H9 (cell line): ENCODE measurements around the gene DOCK2. TPM values are rescaled to one million over a fixed set of nuclear protein-coding genes. Genes with fewer than 3 reads are reported as not detected.
"Not testable (repeated sequence)": the region's sequence is repeated elsewhere in the genome, so short reads cannot be mapped to it uniquely, and the experiment has no call there.

Source experiments
- DNase-seq: peaks from one replicate; pipeline ENCODE4 v3.0.0-alpha.2; 2017
- H2AFZ ChIP-seq: one replicate; pipeline ENCODE4 v1.6.1; 2013; ENCODE audit warnings: mild to moderate bottlenecking, low read length, control low read depth, moderate library complexity
- H2AK5ac ChIP-seq: 2 replicates; pipeline ENCODE4 v1.6.1; 2013; ENCODE audit warnings: low read length, control low read depth, mixed read lengths; ENCODE audit not compliant: insufficient read length
- H2BK120ac ChIP-seq: one replicate; pipeline ENCODE4 v1.6.1; 2013; ENCODE audit warnings: low read depth, mild to moderate bottlenecking, low read length, control low read depth, inconsistent platforms; ENCODE audit not compliant: poor library complexity, severe bottlenecking
- H2BK12ac ChIP-seq: 2 replicates; pipeline ENCODE4 v1.6.1; 2013; ENCODE audit warnings: low read length, control low read depth, mixed read lengths, low read depth; ENCODE audit not compliant: insufficient read length
- H2BK15ac ChIP-seq: 2 replicates; pipeline ENCODE4 v1.6.1; 2013; ENCODE audit warnings: low read depth, low read length, control low read depth
- H2BK20ac ChIP-seq: one replicate; pipeline ENCODE4 v1.6.1; 2013; ENCODE audit warnings: low read depth, mild to moderate bottlenecking, low read length, control low read depth, inconsistent platforms; ENCODE audit not compliant: poor library complexity, severe bottlenecking
- H2BK5ac ChIP-seq: 2 replicates; pipeline ENCODE4 v1.6.1; 2013; ENCODE audit warnings: low read length, control low read depth, mixed read lengths; ENCODE audit not compliant: insufficient read length
- H3K14ac ChIP-seq: 2 replicates; pipeline ENCODE4 v1.6.1; 2013; ENCODE audit warnings: low read length, control low read depth; ENCODE audit not compliant: insufficient read depth
- H3K18ac ChIP-seq: 2 replicates; pipeline ENCODE4 v1.6.1; 2013; ENCODE audit warnings: low read depth, mild to moderate bottlenecking, mixed read lengths, low read length, control low read depth; ENCODE audit not compliant: insufficient read length
- H3K23ac ChIP-seq: 2 replicates; pipeline ENCODE4 v1.6.1; 2013; ENCODE audit warnings: low read length, control low read depth, mixed read lengths, low read depth; ENCODE audit not compliant: insufficient read length
- H3K23me2 ChIP-seq: 2 replicates; pipeline ENCODE4 v1.6.1; 2013; ENCODE audit warnings: low read depth, mild to moderate bottlenecking, mixed read lengths, low read length, control low read depth; ENCODE audit not compliant: insufficient read length, poor library complexity, severe bottlenecking
- H3K27ac ChIP-seq: 2 replicates; pipeline ENCODE4 v1.5.1; 2013; ENCODE audit warnings: low read length, control low read depth, mixed read lengths, low read depth; ENCODE audit not compliant: insufficient read length
- H3K27me3 ChIP-seq: 2 replicates; pipeline ENCODE4 v1.6.1; 2013; ENCODE audit warnings: low read length, control low read depth, inconsistent platforms; ENCODE audit not compliant: insufficient read depth
- H3K4ac ChIP-seq: 2 replicates; pipeline ENCODE4 v1.6.1; 2013; ENCODE audit warnings: low read depth, mild to moderate bottlenecking, control low read depth, inconsistent platforms, low read length, moderate library complexity
- H3K4me1 ChIP-seq: 2 replicates; pipeline ENCODE4 v1.6.1; 2013; ENCODE audit warnings: low read length, control low read depth, inconsistent platforms; ENCODE audit not compliant: insufficient read depth
- H3K4me2 ChIP-seq: 2 replicates; pipeline ENCODE4 v1.6.1; 2013; ENCODE audit warnings: low read length, control low read depth, mixed read lengths; ENCODE audit not compliant: insufficient read length, insufficient read depth
- H3K56ac ChIP-seq: 2 replicates; pipeline ENCODE4 v1.6.1; 2013; ENCODE audit warnings: low read depth, mild to moderate bottlenecking, mixed read lengths, low read length, control low read depth; ENCODE audit not compliant: insufficient read length
- H3K79me1 ChIP-seq: 2 replicates; pipeline ENCODE4 v1.6.1; 2013; ENCODE audit warnings: low read depth, mild to moderate bottlenecking, moderate library complexity, low read length, control low read depth, inconsistent platforms; ENCODE audit not compliant: insufficient read depth, poor library complexity, severe bottlenecking
- H3K79me2 ChIP-seq: 2 replicates; pipeline ENCODE4 v1.6.1; 2013; ENCODE audit warnings: low read length, control low read depth, inconsistent platforms; ENCODE audit not compliant: insufficient read depth
- H3K9ac ChIP-seq: 2 replicates; pipeline ENCODE4 v1.6.1; 2013; ENCODE audit warnings: low read length, control low read depth, mixed read lengths; ENCODE audit not compliant: insufficient read length; ENCODE audit errors: extremely low read depth
- H3K9me3 ChIP-seq: one replicate; pipeline ENCODE4 v1.6.1; 2013; ENCODE audit warnings: low read depth, low read length, inconsistent platforms; ENCODE audit not compliant: control insufficient read depth
- H3T11ph ChIP-seq: one replicate; pipeline ENCODE4 v1.6.1; 2013; ENCODE audit warnings: mild to moderate bottlenecking, low read length, control low read depth, inconsistent platforms
- H4K20me1 ChIP-seq: one replicate; pipeline ENCODE4 v1.6.1; 2013; ENCODE audit not compliant: control insufficient read depth, insufficient read length, insufficient read depth
- H4K5ac ChIP-seq: 2 replicates; pipeline ENCODE4 v1.6.1; 2013; ENCODE audit warnings: low read depth, mild to moderate bottlenecking, mixed read lengths, low read length, control low read depth; ENCODE audit not compliant: insufficient read length
- H4K8ac ChIP-seq: replicated peaks from 2 replicates; pipeline ENCODE4 v1.6.1; 2013; ENCODE audit warnings: low read length, control low read depth, mixed read lengths, low read depth; ENCODE audit not compliant: insufficient read length
- H4K91ac ChIP-seq: 2 replicates; pipeline ENCODE4 v1.6.1; 2013; ENCODE audit warnings: low read depth, mild to moderate bottlenecking, moderate library complexity, mixed read lengths, low read length, control low read depth; ENCODE audit not compliant: insufficient read length
- H3K27ac Mint-ChIP-seq, 3 experiments: 2 replicates in 2 of 3; 3 replicates in 1 of 3; pipeline ENCODE4 v1.8.0; 2020 to 2021; ENCODE audit warnings: mixed read lengths in 3 of 3, mild to moderate bottlenecking in 1 of 3, moderate library complexity in 1 of 3
- H3K27me3 Mint-ChIP-seq: 2 replicates; pipeline ENCODE4 v1.8.0; 2021; ENCODE audit warnings: low read depth, mild to moderate bottlenecking, moderate library complexity, mixed read lengths
- H3K36me3 Mint-ChIP-seq, 3 experiments: 2 replicates in 2 of 3; 3 replicates in 1 of 3; pipeline ENCODE4 v1.8.0; 2020 to 2021; ENCODE audit warnings: low read depth in 3 of 3, mixed read lengths in 3 of 3; ENCODE audit not compliant: insufficient read depth in 1 of 3
- H3K4me1 Mint-ChIP-seq, 2 experiments: 2 replicates each; pipeline ENCODE4 v1.8.0; 2020; ENCODE audit warnings: mixed read lengths in 2 of 2
- H3K4me3 Mint-ChIP-seq, 2 experiments: 2 replicates in 1 of 2; 3 replicates in 1 of 2; pipeline ENCODE4 v1.8.0; 2020 to 2021; ENCODE audit warnings: mild to moderate bottlenecking in 2 of 2, mixed read lengths in 2 of 2, moderate library complexity in 1 of 2
- H3K9me3 Mint-ChIP-seq, 2 experiments: 2 replicates in 1 of 2; 3 replicates in 1 of 2; pipeline ENCODE4 v1.8.0; 2020; ENCODE audit warnings: mild to moderate bottlenecking in 2 of 2, mixed read lengths in 2 of 2, moderate library complexity in 1 of 2
- WGBS: extraction: QIAGEN DNeasy Blood & Tissue Kit; methylation state at CpG from one replicate; pipeline ENCODE4 v1.1.7; 2013; ENCODE audit warnings: missing lambda C conversion rate, low lambda C conversion rate, mixed read lengths; ENCODE audit not compliant: insufficient read length; ENCODE audit errors: extremely low coverage; 5-methylcytosine and 5-hydroxymethylcytosine counted together
- total RNA-seq: library from RNA; stranded (reverse); gene quantifications from 2 replicates; pipeline ENCODE4 v1.2.1, GENCODE V29; 2021
- TF ChIP-seq, protein P1 (sequence below): fragments of 200-600 bp; sonication (generic); conservative IDR thresholded peaks from 3 replicates; pipeline ENCODE4 v1.8.0; 2021; ENCODE audit warnings: antibody characterized with exemption, mild to moderate bottlenecking

DOCK2 gene
- total RNA-seq, 1 experiment from 2014 or later, result 7.8 TPM

DNA sequence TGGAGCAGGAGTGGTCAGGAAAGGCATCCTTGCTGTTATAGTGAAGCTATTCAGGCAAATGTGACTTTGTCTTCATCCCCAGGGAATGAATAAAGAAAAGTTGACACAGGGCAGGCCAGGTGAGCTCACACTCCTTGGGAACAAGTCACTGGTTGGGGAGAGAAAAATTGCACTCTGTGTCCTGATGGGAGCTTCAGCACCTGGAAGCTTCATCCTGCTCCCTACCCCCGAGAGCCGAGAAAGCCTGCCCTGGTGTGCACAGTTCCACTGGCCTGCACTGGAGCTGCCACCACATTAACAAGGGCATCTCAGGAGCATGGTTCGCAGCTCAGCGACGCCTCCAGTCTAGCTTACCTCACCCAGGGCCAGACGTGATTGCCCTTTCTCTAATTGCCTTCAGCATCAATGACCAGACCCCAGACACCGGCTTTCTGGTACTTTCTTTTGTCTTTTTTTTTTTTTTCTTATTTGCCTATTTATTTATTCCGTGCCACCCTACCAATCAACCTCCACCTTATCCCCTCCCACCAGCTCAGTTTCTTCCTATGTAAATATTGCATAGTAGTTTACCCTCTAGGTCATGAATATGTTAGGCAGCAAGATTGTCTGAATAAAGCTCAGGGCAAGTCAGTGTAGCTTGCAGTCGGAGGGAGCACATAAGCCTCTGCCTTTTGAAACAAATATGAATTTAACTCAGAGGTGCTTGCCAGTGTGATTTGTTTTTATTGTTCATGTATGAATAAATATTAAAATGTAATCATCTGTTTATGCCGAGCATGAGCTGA is 87.4 kb downstream of the DOCK2 start:
- no peak overlapping the region for H3T11ph ChIP-seq
- no peak overlapping the region for H4K5ac ChIP-seq
- TF ChIP-seq, protein P1, sequence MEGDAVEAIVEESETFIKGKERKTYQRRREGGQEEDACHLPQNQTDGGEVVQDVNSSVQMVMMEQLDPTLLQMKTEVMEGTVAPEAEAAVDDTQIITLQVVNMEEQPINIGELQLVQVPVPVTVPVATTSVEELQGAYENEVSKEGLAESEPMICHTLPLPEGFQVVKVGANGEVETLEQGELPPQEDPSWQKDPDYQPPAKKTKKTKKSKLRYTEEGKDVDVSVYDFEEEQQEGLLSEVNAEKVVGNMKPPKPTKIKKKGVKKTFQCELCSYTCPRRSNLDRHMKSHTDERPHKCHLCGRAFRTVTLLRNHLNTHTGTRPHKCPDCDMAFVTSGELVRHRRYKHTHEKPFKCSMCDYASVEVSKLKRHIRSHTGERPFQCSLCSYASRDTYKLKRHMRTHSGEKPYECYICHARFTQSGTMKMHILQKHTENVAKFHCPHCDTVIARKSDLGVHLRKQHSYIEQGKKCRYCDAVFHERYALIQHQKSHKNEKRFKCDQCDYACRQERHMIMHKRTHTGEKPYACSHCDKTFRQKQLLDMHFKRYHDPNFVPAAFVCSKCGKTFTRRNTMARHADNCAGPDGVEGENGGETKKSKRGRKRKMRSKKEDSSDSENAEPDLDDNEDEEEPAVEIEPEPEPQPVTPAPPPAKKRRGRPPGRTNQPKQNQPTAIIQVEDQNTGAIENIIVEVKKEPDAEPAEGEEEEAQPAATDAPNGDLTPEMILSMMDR, result no peak
- H4K20me1 ChIP-seq, result no peaks in the 10 kb centered on the region
- H3K27me3 Mint-ChIP-seq, result peaks cover 1% of the 10 kb centered on the region; the same call in 1 of the 2 replicates
- H2BK5ac ChIP-seq, result no peak overlapping the region
- no peaks in the 10 kb centered on the region for H3K79me1 ChIP-seq
- peaks cover 0 to 2% of the 10 kb centered on the region in 2 experiments; a peak in 3 of 5 replicates for H3K9me3 Mint-ChIP-seq
- no peaks in the 10 kb centered on the region for H3K27me3 ChIP-seq
- no peaks in the 10 kb centered on the region for H3K23me2 ChIP-seq
- no peak overlapping the region for H2AFZ ChIP-seq
- H4K91ac ChIP-seq, result no peak overlapping the region
- no peaks in the 10 kb centered on the region for H3K79me2 ChIP-seq
- no peak overlapping the region for H3K14ac ChIP-seq
- H3K4me3 Mint-ChIP-seq, result no peak overlapping the region
- no CpG with 5 or more reads among the region's 10 CpGs for WGBS
- no peak overlapping the region for H2BK120ac ChIP-seq
- H3K4me2 ChIP-seq, result no peak overlapping the region
- no peak overlapping the region for H3K18ac ChIP-seq
- H2AK5ac ChIP-seq, result no peak overlapping the region
- no peak overlapping the region for H4K8ac ChIP-seq
- DNase-seq, result no peak
- H3K56ac ChIP-seq, result no peak overlapping the region
- H2BK15ac ChIP-seq, result no peak overlapping the region
- H3K36me3 Mint-ChIP-seq, result no peaks in the 10 kb centered on the region
- H2BK12ac ChIP-seq, result no peak overlapping the region
- H3K27ac Mint-ChIP-seq, result no peak overlapping the region
- H2BK20ac ChIP-seq, result no peak overlapping the region
- no peak overlapping the region for H3K9ac ChIP-seq
- no peak overlapping the region for H3K23ac ChIP-seq
- H3K4me1 ChIP-seq, result no peaks in the 10 kb centered on the region
- no peak overlapping the region for H3K27ac ChIP-seq
- no peak overlapping the region for H3K4ac ChIP-seq
- H3K4me1 Mint-ChIP-seq, result 0 out of 4 replicates have a peak, but pooled peaks cover 0 to 8% of the 10 kb centered on the region in 2 experiments
- H3K9me3 ChIP-seq, result no peaks in the 10 kb centered on the region

DNA sequence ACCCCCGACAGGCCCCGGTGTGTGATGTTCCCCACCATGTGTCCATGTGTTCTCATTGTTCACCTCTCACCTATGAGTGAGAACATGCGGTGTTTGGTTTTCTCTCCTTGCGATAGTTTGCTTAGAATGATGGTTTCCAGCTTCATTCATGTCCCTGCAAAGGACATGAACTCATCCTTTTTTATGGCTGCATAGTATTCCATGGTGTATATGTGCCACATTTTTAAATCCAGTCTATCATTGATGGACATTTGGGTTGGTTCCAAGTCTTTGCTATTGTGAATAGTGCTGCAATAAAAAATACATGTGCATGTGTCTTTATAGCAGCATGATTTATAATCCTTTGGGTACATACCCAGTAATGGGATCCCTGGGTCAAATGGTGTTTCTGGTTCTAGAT is 88.6 kb downstream of the DOCK2 start:
- H3K4me2 ChIP-seq, H3K27ac Mint-ChIP-seq, H3K9ac ChIP-seq, H3K4me1 Mint-ChIP-seq, H3K56ac ChIP-seq, H3K23me2 ChIP-seq, H3K4me3 Mint-ChIP-seq, H2BK12ac ChIP-seq, H3K27me3 ChIP-seq, H3K18ac ChIP-seq, H2BK5ac ChIP-seq, H3K23ac ChIP-seq, H2BK15ac ChIP-seq, H4K5ac ChIP-seq, H3K36me3 Mint-ChIP-seq, H3K79me2 ChIP-seq, H3K27me3 Mint-ChIP-seq, H3K14ac ChIP-seq, H3K79me1 ChIP-seq, H3K4ac ChIP-seq, H3T11ph ChIP-seq, H3K9me3 ChIP-seq, H3K4me1 ChIP-seq, H4K8ac ChIP-seq, H3K27ac ChIP-seq, H4K91ac ChIP-seq, DNase-seq, H2AK5ac ChIP-seq, H2BK20ac ChIP-seq, H2AFZ ChIP-seq, H4K20me1 ChIP-seq, H3K9me3 Mint-ChIP-seq, H2BK120ac ChIP-seq: not testable (repeated sequence)
- no CpG with 5 or more reads among the region's 4 CpGs for WGBS
